Measurements from ENCODE around the gene ARHGAP8. TPM values are rescaled to one million over a fixed set of nuclear protein-coding genes. Genes with fewer than 3 reads are reported as not detected.

The ARHGAP8 gene
- total RNA-seq, 2 experiments from 2014 or later: not detected

DNA sequence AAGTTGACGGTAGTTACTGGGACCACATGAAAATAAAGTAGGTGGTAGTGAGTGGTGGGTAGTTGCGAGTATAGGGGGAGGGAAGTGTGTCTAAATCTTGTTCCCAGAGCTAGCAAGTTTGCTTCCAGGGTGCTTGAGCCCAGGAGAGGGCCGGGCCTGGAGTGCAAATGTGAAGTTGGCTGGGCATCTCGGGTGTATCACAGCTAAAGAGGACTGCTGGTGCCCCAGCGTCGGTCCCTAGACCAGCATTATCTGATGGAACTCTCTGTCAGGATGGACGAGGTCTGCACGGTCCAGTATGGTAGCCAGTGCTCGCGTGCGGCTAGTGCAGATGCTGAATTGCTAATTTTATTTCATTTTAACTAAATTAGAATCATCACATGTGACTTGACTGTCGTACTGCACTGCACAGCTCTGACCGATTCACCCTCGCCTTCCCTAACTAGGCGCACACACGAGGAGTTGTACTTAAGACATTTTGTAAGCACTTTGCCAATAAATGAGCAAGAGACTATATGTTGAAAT, 75.4 kb downstream of the ARHGAP8 start:
- POLR2A ChIA-PET: no interaction called here
- intact Hi-C loops (cut with micrococcal nuclease; ENCODE audit: unreplicated experiment): loop anchor here (1.0 kb wide), 1 partner anchor 269 kb away; no protein-coding TSS in a partner anchor

DNA sequence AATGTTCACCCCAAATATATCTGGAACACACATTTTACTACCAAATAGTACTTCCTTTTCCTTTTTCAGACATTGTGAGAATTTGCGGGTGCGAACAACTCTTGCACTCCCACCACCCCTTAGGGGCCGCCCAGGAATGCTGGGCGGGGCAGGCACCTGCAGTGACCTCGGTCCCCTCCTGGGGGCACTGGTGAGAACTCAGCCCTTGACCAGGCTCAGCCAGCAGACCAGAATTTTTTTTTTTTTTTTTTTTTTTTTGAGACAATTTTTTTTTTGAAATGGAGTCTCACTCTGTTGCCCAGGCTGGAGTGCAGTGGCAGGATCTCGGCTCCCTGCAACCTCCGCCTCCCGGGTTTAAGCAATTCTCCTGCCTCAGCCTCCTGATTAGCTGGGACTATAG, 75.8 kb downstream of the ARHGAP8 start:
- Histone ChIP-seq H2AFZ (ENCODE audit: low read length) (no peak overlapping the region), H3K4me1 (ENCODE audit: insufficient read depth, low read length, poor library complexity, severe bottlenecking) (no peaks in the 10 kb centered on the region), H3K79me2 (ENCODE audit: insufficient read depth, low read depth, low read length) (no peaks in the 10 kb centered on the region), H3K27ac (ENCODE audit: low read depth, low read length, poor library complexity, severe bottlenecking) (no peak overlapping the region), H3K9me2 (ENCODE audit: insufficient read depth, low read length) (no peaks in the 10 kb centered on the region), H3K36me3 (ENCODE audit: insufficient read depth, low read length) (no peaks in the 10 kb centered on the region), H4K20me1 (ENCODE audit: insufficient read depth, low read length) (no peaks in the 10 kb centered on the region), H3K4me3 (ENCODE audit: low read depth, low read length, poor library complexity, severe bottlenecking) (no peak overlapping the region), H3K9me3 (ENCODE audit: low read length) (no peaks in the 10 kb centered on the region), H3K4me2 (ENCODE audit: low read length) (no peak overlapping the region)
- no peak for TF ChIP-seq EZH2phosphoT487 (IDR thresholded peaks at IDR 0.05; ENCODE audit: borderline replicate concordance, low read depth, low read length)
- TF ChIP-seq, protein P1, sequence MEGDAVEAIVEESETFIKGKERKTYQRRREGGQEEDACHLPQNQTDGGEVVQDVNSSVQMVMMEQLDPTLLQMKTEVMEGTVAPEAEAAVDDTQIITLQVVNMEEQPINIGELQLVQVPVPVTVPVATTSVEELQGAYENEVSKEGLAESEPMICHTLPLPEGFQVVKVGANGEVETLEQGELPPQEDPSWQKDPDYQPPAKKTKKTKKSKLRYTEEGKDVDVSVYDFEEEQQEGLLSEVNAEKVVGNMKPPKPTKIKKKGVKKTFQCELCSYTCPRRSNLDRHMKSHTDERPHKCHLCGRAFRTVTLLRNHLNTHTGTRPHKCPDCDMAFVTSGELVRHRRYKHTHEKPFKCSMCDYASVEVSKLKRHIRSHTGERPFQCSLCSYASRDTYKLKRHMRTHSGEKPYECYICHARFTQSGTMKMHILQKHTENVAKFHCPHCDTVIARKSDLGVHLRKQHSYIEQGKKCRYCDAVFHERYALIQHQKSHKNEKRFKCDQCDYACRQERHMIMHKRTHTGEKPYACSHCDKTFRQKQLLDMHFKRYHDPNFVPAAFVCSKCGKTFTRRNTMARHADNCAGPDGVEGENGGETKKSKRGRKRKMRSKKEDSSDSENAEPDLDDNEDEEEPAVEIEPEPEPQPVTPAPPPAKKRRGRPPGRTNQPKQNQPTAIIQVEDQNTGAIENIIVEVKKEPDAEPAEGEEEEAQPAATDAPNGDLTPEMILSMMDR (conservative IDR thresholded peaks at IDR 0.05; ENCODE audit: low read length): peak; percentile 73
- CTCF ChIA-PET (ENCODE audit: unreplicated experiment): no interaction called here
- POLR2A ChIA-PET: no interaction called here
- peak; percentile 22 for DNase-seq (ENCODE audit: low spot score)
- BruUV-seq (replicated peaks): no TSS peak
- intact Hi-C loops (cut with micrococcal nuclease; ENCODE audit: unreplicated experiment): loop anchor here (1.0 kb wide), 1 partner anchor 268 kb away; no protein-coding TSS in a partner anchor

More for the DNA sequence above, 75.4 kb downstream of the ARHGAP8 start:
- BruUV-seq (replicated peaks): no TSS peak
- no peaks in the 10 kb centered on the region for H3K9me3 ChIP-seq (ENCODE audit: low read length)
- DNase-seq (ENCODE audit: low spot score): no peak
- no peak overlapping the region for H3K4me3 ChIP-seq (ENCODE audit: low read depth, low read length, poor library complexity, severe bottlenecking)
- no peaks in the 10 kb centered on the region for H3K9me2 ChIP-seq (ENCODE audit: insufficient read depth, low read length)
- no peaks in the 10 kb centered on the region for H3K79me2 ChIP-seq (ENCODE audit: insufficient read depth, low read depth, low read length)
- no peaks in the 10 kb centered on the region for H4K20me1 ChIP-seq (ENCODE audit: insufficient read depth, low read length)
- no peak for TF ChIP-seq EZH2phosphoT487 (IDR thresholded peaks at IDR 0.05; ENCODE audit: borderline replicate concordance, low read depth, low read length)
- TF ChIP-seq, protein P1 (conservative IDR thresholded peaks at IDR 0.05; ENCODE audit: low read length): no peak
- H3K4me2 ChIP-seq (ENCODE audit: low read length): no peak overlapping the region
- no peak overlapping the region for H3K27ac ChIP-seq (ENCODE audit: low read depth, low read length, poor library complexity, severe bottlenecking)
- CTCF ChIA-PET (ENCODE audit: unreplicated experiment): no interaction called here
- H2AFZ ChIP-seq (ENCODE audit: low read length): no peak overlapping the region
- H3K4me1 ChIP-seq (ENCODE audit: insufficient read depth, low read length, poor library complexity, severe bottlenecking): no peaks in the 10 kb centered on the region
- no peaks in the 10 kb centered on the region for H3K36me3 ChIP-seq (ENCODE audit: insufficient read depth, low read length)

DNA sequence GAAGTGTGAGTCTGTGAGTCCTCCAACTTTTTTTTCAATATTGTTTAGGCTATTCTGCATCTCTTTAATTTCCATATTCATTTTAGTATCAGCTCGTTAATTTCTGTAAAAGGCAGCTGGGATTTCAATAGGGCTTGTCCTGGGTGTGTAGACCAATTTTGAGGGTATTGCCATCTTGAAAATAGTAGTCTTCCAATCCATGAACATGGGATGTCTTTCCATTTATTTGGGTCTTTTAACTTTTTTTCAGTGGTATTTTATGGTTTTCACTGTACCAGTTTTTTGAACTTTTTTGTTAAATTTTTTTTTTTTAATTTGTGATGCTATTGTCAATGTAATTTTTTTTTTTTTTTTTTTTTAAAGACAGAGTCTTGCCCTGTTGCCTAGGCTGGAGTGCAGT, 79.5 kb downstream of the ARHGAP8 start:
- no peak for DNase-seq (ENCODE audit: low spot score)
- H3K4me1 ChIP-seq (ENCODE audit: insufficient read depth, low read length, poor library complexity, severe bottlenecking): no peaks in the 10 kb centered on the region
- ChIA-PET POLR2A (interaction anchor here (0.7 kb wide), 1 partner anchor 34 kb away, joined by 4 read pairs; no protein-coding TSS in a partner anchor), CTCF (ENCODE audit: unreplicated experiment) (no interaction called here)
- H3K4me3 ChIP-seq (ENCODE audit: low read depth, low read length, poor library complexity, severe bottlenecking): no peak overlapping the region
- intact Hi-C loops (cut with micrococcal nuclease; ENCODE audit: unreplicated experiment): no loop called here
- no peaks in the 10 kb centered on the region for H3K9me2 ChIP-seq (ENCODE audit: insufficient read depth, low read length)
- no peak for TF ChIP-seq EZH2phosphoT487 (IDR thresholded peaks at IDR 0.05; ENCODE audit: borderline replicate concordance, low read depth, low read length)
- TF ChIP-seq, protein P1 (conservative IDR thresholded peaks at IDR 0.05; ENCODE audit: low read length): no peak
- no peaks in the 10 kb centered on the region for H4K20me1 ChIP-seq (ENCODE audit: insufficient read depth, low read length)
- H2AFZ ChIP-seq (ENCODE audit: low read length): no peak overlapping the region
- H3K79me2 ChIP-seq (ENCODE audit: insufficient read depth, low read depth, low read length): no peaks in the 10 kb centered on the region
- peaks cover 3% of the 10 kb centered on the region; the same call in 1 of the 2 replicates for H3K9me3 ChIP-seq (ENCODE audit: low read length)
- no peak overlapping the region for H3K4me2 ChIP-seq (ENCODE audit: low read length)
- no TSS peak for BruUV-seq (replicated peaks)
- no peak overlapping the region for H3K27ac ChIP-seq (ENCODE audit: low read depth, low read length, poor library complexity, severe bottlenecking)
- no peaks in the 10 kb centered on the region for H3K36me3 ChIP-seq (ENCODE audit: insufficient read depth, low read length)
